Parathyroid adenoma (tissue), 2 donors: ENCODE results near the gene TIMM10B.

Experiments
- H2AFZ ChIP-seq: fragments of 300-600 bp; sonication (generic); one replicate; pipeline ENCODE4 v1.7.0; 2017; ENCODE audit warnings: antibody characterized with exemption, mild to moderate bottlenecking
- H3K27ac ChIP-seq: fragments of 300-600 bp; sonication (generic); one replicate; pipeline ENCODE4 v1.7.0; 2017
- H3K27me3 ChIP-seq: fragments of 300-600 bp; sonication (generic); one replicate; pipeline ENCODE4 v1.7.0; 2017; ENCODE audit warnings: low read length; ENCODE audit not compliant: control insufficient read depth, insufficient read depth
- H3K36me3 ChIP-seq: fragments of 300-600 bp; sonication (generic); one replicate; pipeline ENCODE4 v1.7.0; 2017; ENCODE audit warnings: low read length; ENCODE audit not compliant: control insufficient read depth, insufficient read depth
- H3K4me1 ChIP-seq: fragments of 300-600 bp; sonication (generic); one replicate; pipeline ENCODE4 v1.7.0; 2017; ENCODE audit warnings: control low read depth
- H3K4me2 ChIP-seq: fragments of 300-600 bp; sonication (generic); one replicate; pipeline ENCODE4 v1.7.0; 2017; ENCODE audit warnings: low read length
- H3K4me3 ChIP-seq: fragments of 300-600 bp; sonication (generic); one replicate; pipeline ENCODE4 v1.7.0; 2017; ENCODE audit warnings: low read depth, low read length
- H3K79me2 ChIP-seq: fragments of 300-600 bp; sonication (generic); one replicate; pipeline ENCODE4 v1.7.0; 2017; ENCODE audit warnings: control low read depth
- H3K9ac ChIP-seq: fragments of 300-600 bp; sonication (generic); one replicate; pipeline ENCODE4 v1.7.0; 2017; ENCODE audit warnings: mild to moderate bottlenecking
- H3K9me3 ChIP-seq: fragments of 300-600 bp; sonication (generic); one replicate; pipeline ENCODE4 v1.7.0; 2017; ENCODE audit warnings: low read length; ENCODE audit not compliant: control insufficient read depth
- CTCF ChIP-seq: fragments of 300-600 bp; sonication (generic); IDR thresholded peaks from one replicate; pipeline ENCODE4 v1.7.0; 2017; ENCODE audit warnings: antibody characterized with exemption, mild to moderate bottlenecking
- donor health status: primary hyperparathyroidism.

Gene TIMM10B

GRCh38 chr11:6468712-6469495 is 12.4 kb upstream of the TIMM10B start:
- no peaks in the 10 kb centered on the region for H3K9me3 ChIP-seq
- no peak overlapping the region for H3K27ac ChIP-seq
- H3K4me3 ChIP-seq = no peak overlapping the region
- no peak overlapping the region for H2AFZ ChIP-seq
- H3K79me2 ChIP-seq = no peaks in the 10 kb centered on the region
- H3K9ac ChIP-seq = no peak overlapping the region
- no peak for TF ChIP-seq CTCF
- H3K36me3 ChIP-seq = no peaks in the 10 kb centered on the region
- H3K4me2 ChIP-seq = no peak overlapping the region
- peaks cover 2% of the 10 kb centered on the region for H3K4me1 ChIP-seq
- no peaks in the 10 kb centered on the region for H3K27me3 ChIP-seq

- no peak for TF ChIP-seq CTCF
- Histone ChIP-seq H3K27ac (no peak overlapping the region), H3K36me3 (no peaks in the 10 kb centered on the region), H3K4me3 (no peak overlapping the region), H3K4me2 (no peak overlapping the region), H3K4me1 (peaks cover 2% of the 10 kb centered on the region), H3K9ac (no peak overlapping the region), H3K27me3 (no peaks in the 10 kb centered on the region), H2AFZ (no peak overlapping the region), H3K9me3 (no peaks in the 10 kb centered on the region), H3K79me2 (no peaks in the 10 kb centered on the region)
Observed at GRCh38 chr11:6469599-6469998, 11.7 kb upstream of the TIMM10B start.

GRCh38 chr11:6472934-6473333 is 8.4 kb upstream of the TIMM10B start:
- Histone ChIP-seq H3K27ac (no peak overlapping the region), H3K79me2 (no peaks in the 10 kb centered on the region), H3K36me3 (no peaks in the 10 kb centered on the region), H3K4me1 (peaks cover 2% of the 10 kb centered on the region), H3K27me3 (no peaks in the 10 kb centered on the region), H3K9me3 (no peaks in the 10 kb centered on the region), H3K9ac (no peak overlapping the region), H2AFZ (no peak overlapping the region), H3K4me2 (peak overlapping the region; percentile 51), H3K4me3 (no peak overlapping the region)
- no peak for TF ChIP-seq CTCF

GRCh38 chr11:6473451-6474412 is 7.6 kb upstream of the TIMM10B start, which contains the start of gene TRIM3:
TRIM3 (minus strand) TSS chr11:6473941; CDS start chr11:6465695, 8,246 bp downstream.
- H3K36me3 ChIP-seq = no peaks in the 10 kb centered on the region
- no peaks in the 10 kb centered on the region for H3K9me3 ChIP-seq
- peaks cover 2% of the 10 kb centered on the region for H3K4me1 ChIP-seq
- H3K9ac ChIP-seq = peak within 1 kb of the TSS; percentile 46
- peak within 1 kb of the TSS; percentile 69 for H3K4me3 ChIP-seq
- peak within 1 kb of the TSS; percentile 84 for H3K27ac ChIP-seq
- H3K79me2 ChIP-seq = no peaks in the 10 kb centered on the region
- H3K4me2 ChIP-seq = peak within 1 kb of the TSS; percentile 90
- no peaks in the 10 kb centered on the region for H3K27me3 ChIP-seq
- H2AFZ ChIP-seq = peak within 1 kb of the TSS; percentile 91
- TF ChIP-seq CTCF = no peak
